ENCODE measurements around the gene ATRN. TPM values are rescaled to one million over a fixed set of nuclear protein-coding genes. Genes with fewer than 3 reads are reported as not detected.

ATRN gene
- total RNA-seq, 6 donors from 2014 or later: 13.6 to 39.5 (median 27.0) TPM

DNA sequence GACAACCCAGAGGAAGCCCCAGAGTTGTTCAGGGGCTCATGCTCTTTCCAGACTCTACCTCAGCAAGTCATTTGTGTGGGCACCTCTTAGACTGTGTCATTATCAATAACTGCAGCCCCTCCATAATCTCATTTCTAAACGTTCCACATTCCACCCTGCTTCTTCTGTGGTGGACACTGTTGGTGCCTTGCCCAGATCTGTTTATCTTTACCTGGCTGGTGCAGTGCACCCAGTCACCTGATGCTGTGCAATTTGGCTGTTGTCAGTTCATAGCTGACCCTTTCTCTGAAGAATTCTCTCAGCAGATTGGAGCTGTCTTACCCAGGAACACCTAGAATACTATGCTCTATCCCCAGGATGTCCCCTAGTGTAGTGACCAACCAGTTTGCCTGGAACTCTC, 80.0 kb downstream of the ATRN start:
- Histone ChIP-seq H3K4me1 (peaks cover 0 to 4% (median 2%) of the 10 kb centered on the region in 4 donors), H3K4me3 (no peak overlapping the region), H3K36me3 (peaks cover 7 to 23% (median 9%) of the 10 kb centered on the region in 4 donors), H3K9me3 (no peaks in the 10 kb centered on the region), H3K27ac (no peak overlapping the region), H3K27me3 (no peaks in the 10 kb centered on the region)
- TF ChIP-seq POLR2AphosphoS5 (IDR thresholded peaks at IDR 0.05) (no peak), EP300 (IDR thresholded peaks at IDR 0.05) (no peak)
- DNase-seq: no peak
- ATAC-seq (ENCODE audit: low FRiP score in 2 of 2): no peak
- 56 to 57% methylated on average over 1 of the region's 1 CpG for WGBS, 2 donors

- Histone ChIP-seq H3K27ac (no peak overlapping the region), H3K27me3 (no peaks in the 10 kb centered on the region), H3K36me3 (peaks cover 7 to 23% (median 9%) of the 10 kb centered on the region in 4 donors), H3K4me3 (no peak overlapping the region), H3K4me1 (peaks cover 0 to 4% (median 2%) of the 10 kb centered on the region in 4 donors), H3K9me3 (no peaks in the 10 kb centered on the region)
- TF ChIP-seq POLR2A (IDR thresholded peaks at IDR 0.05) (no peak), EP300 (IDR thresholded peaks at IDR 0.05) (no peak), POLR2AphosphoS5 (IDR thresholded peaks at IDR 0.05) (no peak), CTCF (IDR thresholded peaks at IDR 0.05) (no peak)
- ATAC-seq (ENCODE audit: low FRiP score in 2 of 2) (no peak), DNase-seq (no peak)
Observed at GRCh38 chr20:3551681-3552434, 81.0 kb downstream of the ATRN start.

DNA sequence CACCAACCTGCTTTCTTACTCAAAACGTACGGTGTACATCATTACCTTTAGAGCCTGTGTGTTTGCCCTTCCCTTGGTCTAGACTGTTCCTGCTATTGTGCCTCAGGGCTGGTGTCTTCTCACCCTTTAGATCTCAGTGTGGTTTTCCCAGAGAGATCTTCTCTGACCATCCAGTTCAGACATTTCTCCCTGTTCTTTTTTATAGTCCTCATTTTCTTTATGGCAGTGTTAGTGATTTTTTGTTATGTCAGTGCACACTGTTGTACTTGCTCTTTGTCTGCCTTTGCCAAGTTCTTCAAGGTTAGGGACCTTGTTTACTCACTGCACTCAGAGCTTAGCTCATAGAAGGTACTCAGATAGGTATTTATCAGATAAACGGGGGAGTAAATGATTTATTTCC, 82.8 kb downstream of the ATRN start:
- Histone ChIP-seq H3K27me3 (no peaks in the 10 kb centered on the region), H3K27ac (no peak overlapping the region), H3K4me1 (peaks cover 0 to 8% (median 3%) of the 10 kb centered on the region in 4 donors), H3K4me3 (no peak overlapping the region), H3K9me3 (no peaks in the 10 kb centered on the region), H3K36me3 (peaks cover 7 to 19% (median 9%) of the 10 kb centered on the region in 4 donors)
- ATAC-seq (ENCODE audit: low FRiP score in 2 of 2) (no peak), DNase-seq (no peak)
- 44 to 55% methylated on average over 3 of the region's 3 CpGs for WGBS, 2 donors
- no peak for TF ChIP-seq POLR2A (IDR thresholded peaks at IDR 0.05)

- Histone ChIP-seq H3K4me1 (peaks cover 0 to 8% (median 3%) of the 10 kb centered on the region in 4 donors), H3K9me3 (no peaks in the 10 kb centered on the region), H3K4me3 (peak overlapping the region in 1 of 4 donors; percentile 1), H3K27me3 (no peaks in the 10 kb centered on the region), H3K27ac (no peak overlapping the region), H3K36me3 (peaks cover 0 to 11% (median 0%) of the 10 kb centered on the region in 4 donors)
- ATAC-seq (ENCODE audit: low FRiP score in 2 of 2) (no peak), DNase-seq (no peak)
- TF ChIP-seq POLR2AphosphoS5 (IDR thresholded peaks at IDR 0.05): no peak
- no peak for TF ChIP-seq CTCF (IDR thresholded peaks at IDR 0.05)
- TF ChIP-seq EP300 (IDR thresholded peaks at IDR 0.05): no peak
- no peak for TF ChIP-seq POLR2A (IDR thresholded peaks at IDR 0.05)
- WGBS, 2 donors: 59 to 79% methylated on average over 3 of the region's 3 CpGs
Observed at GRCh38 chr20:3557237-3557785, 86.5 kb downstream of the ATRN start.

DNA sequence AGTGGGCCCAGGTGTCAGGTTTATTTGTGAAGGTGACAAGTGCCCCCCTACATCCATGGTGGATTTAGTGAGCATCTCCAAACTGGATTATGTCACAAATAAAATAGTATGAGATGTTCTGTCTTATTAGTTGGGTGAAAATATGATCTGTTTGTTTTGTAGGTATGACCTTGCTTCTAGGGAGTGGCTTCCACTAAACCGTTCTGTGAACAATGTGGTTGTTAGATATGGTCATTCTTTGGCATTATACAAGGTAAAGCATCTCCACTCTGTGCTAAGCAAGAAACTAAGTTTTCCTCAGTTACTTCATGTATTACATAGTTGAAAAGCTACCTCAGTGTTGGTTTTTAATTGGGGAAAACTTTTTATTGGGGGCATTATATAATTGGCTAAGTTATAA, 88.4 kb downstream of the ATRN start:
- Histone ChIP-seq H3K36me3 (peaks cover 0 to 15% (median 2%) of the 10 kb centered on the region in 4 donors), H3K27me3 (no peaks in the 10 kb centered on the region), H3K4me1 (peaks cover 0 to 8% (median 3%) of the 10 kb centered on the region in 4 donors), H3K27ac (no peak overlapping the region), H3K4me3 (no peak overlapping the region), H3K9me3 (no peaks in the 10 kb centered on the region)
- 57 to 67% methylated on average over 1 of the region's 1 CpG for WGBS, 2 donors
- DNase-seq (no peak), ATAC-seq (ENCODE audit: low FRiP score in 2 of 2) (no peak)
- no peak for TF ChIP-seq POLR2AphosphoS5 (IDR thresholded peaks at IDR 0.05)
- TF ChIP-seq POLR2A (IDR thresholded peaks at IDR 0.05): no peak
- no peak for TF ChIP-seq EP300 (IDR thresholded peaks at IDR 0.05)
- no peak for TF ChIP-seq CTCF (IDR thresholded peaks at IDR 0.05)
